K562 (cell line): ENCODE data around the gene SEC63. TPM values are rescaled to one million over a fixed set of nuclear protein-coding genes. Genes with fewer than 3 reads are reported as not detected.

ENCODE experiments used
- ATAC-seq: fragments of 200-7000 bp; cut with Tn5 transposase; 3 replicates; pipeline ENCODE4 v1.9.1; 2020; ENCODE audit warnings: moderate library complexity
- BruUV-seq: library from RNA; stranded (reverse); fragments of 400-500 nt; replicated peaks from 2 replicates; lab custom pipeline; 2021; lab: Mats Ljungman, UMichigan
- CTCF ChIA-PET: fragments of 300-600 bp; formaldehyde crosslinking; extraction: SDS; loops from one replicate; lab custom pipeline; 2021; ENCODE audit warnings: low intra/inter-chr PET ratio; lab: Yijun Ruan, JAX
- POLR2A ChIA-PET: fragments of 300-600, 350-650 bp; sonication (Branson Sonifier 250); formaldehyde crosslinking; extraction: SDS; loops from one replicate; lab custom pipeline; 2021; ENCODE audit warnings: antibody characterized with exemption, inconsistent platforms; lab: Yijun Ruan, JAX
- DNase-seq, 4 experiments: peaks; one replicate each; pipeline versions ENCODE4 v3.0.0 to v3.0.0-alpha.2; 2011 to 2018; ENCODE audit warnings: low spot score in 3 of 4, mixed read lengths in 3 of 4; ENCODE audit errors: extremely low read depth in 1 of 4
- FAIRE-seq: peaks from 2 replicates; lab custom pipeline; 2011; peaks lifted over from hg19 to GRCh38; lab: Jason Lieb, UNC
- H2AFZ ChIP-seq: 2 replicates; pipeline ENCODE4 v1.6.0; 2011; ENCODE audit warnings: low read depth, low read length, control low read depth, inconsistent platforms
- H3K27ac ChIP-seq: fragments of 200-600 bp; 3 replicates; pipeline ENCODE4 v1.8.0; 2011; ENCODE audit warnings: low read depth, mild to moderate bottlenecking, control low read depth, inconsistent platforms, low read length, moderate library complexity, mixed read lengths; ENCODE audit errors: extremely low read depth
- H3K27me3 ChIP-seq, 2 experiments: fragments of 300-600 bp in 1 of 2; 2 replicates in 1 of 2; 3 replicates in 1 of 2; pipeline versions ENCODE4 v1.6.0 to v1.8.0; 2011; ENCODE audit warnings: inconsistent platforms in 2 of 2, low read length in 2 of 2, mild to moderate bottlenecking in 1 of 2, mixed read lengths in 1 of 2, moderate library complexity in 1 of 2; ENCODE audit not compliant: control insufficient read depth in 2 of 2, insufficient read depth in 2 of 2
- H3K36me3 ChIP-seq: fragments of 300-600 bp; 3 replicates; pipeline ENCODE4 v1.8.0; 2011; ENCODE audit warnings: mild to moderate bottlenecking, low read length, inconsistent platforms; ENCODE audit not compliant: control insufficient read depth, insufficient read depth
- H3K4me1 ChIP-seq, 2 experiments: fragments of 200-600 bp in 1 of 2; replicated peaks in 1 of 2; 2 replicates in 1 of 2; 3 replicates in 1 of 2; pipeline versions ENCODE4 v1.5.1 to v1.8.0; 2011; ENCODE audit warnings: inconsistent platforms in 2 of 2, low read length in 2 of 2, mild to moderate bottlenecking in 1 of 2, mixed read lengths in 1 of 2, moderate library complexity in 1 of 2; ENCODE audit not compliant: control insufficient read depth in 2 of 2, insufficient read depth in 2 of 2
- H3K4me2 ChIP-seq: 2 replicates; pipeline ENCODE4 v1.6.1; 2011; ENCODE audit warnings: low read length, control low read depth, inconsistent platforms, mixed read lengths; ENCODE audit not compliant: insufficient read depth
- H3K4me3 ChIP-seq: fragments of 200-600 bp; sonication (generic), shearing (Covaris generic); 2 replicates; pipeline ENCODE4 v1.5.1; 2016; ENCODE audit warnings: control low read depth, inconsistent platforms
- H3K79me2 ChIP-seq: fragments of 200-600 bp; 3 replicates; pipeline ENCODE4 v1.8.0; 2011; ENCODE audit warnings: low read length, inconsistent platforms; ENCODE audit not compliant: control insufficient read depth, insufficient read depth
- H3K9ac ChIP-seq, 2 experiments: 2 replicates each; pipeline versions ENCODE4 v1.6.0 to v1.6.1; 2011; ENCODE audit warnings: low read depth in 2 of 2, low read length in 2 of 2, control low read depth in 1 of 2, inconsistent platforms in 1 of 2, mild to moderate bottlenecking in 1 of 2, mixed read lengths in 1 of 2; ENCODE audit not compliant: insufficient read depth in 1 of 2
- H3K9me1 ChIP-seq: one replicate; pipeline ENCODE4 v1.6.0; 2011; ENCODE audit warnings: inconsistent platforms, mild to moderate bottlenecking, low read length, moderate library complexity; ENCODE audit not compliant: control insufficient read depth, insufficient read depth
- H3K9me3 ChIP-seq: replicated peaks from 2 replicates; pipeline ENCODE4 v1.5.1; 2011; ENCODE audit warnings: low read depth, low read length, inconsistent platforms; ENCODE audit not compliant: control insufficient read depth, insufficient read depth
- H4K20me1 ChIP-seq: replicated peaks from 2 replicates; pipeline ENCODE4 v1.6.1; 2011; ENCODE audit warnings: low read length, inconsistent platforms, mixed read lengths; ENCODE audit not compliant: control insufficient read depth, insufficient read depth
- CEBPB ChIP-seq: fragments of 450-650 bp; IDR thresholded peaks from 2 replicates; pipeline ENCODE4 v1.6.1; 2016; ENCODE audit warnings: missing genetic modification characterization, missing compliant biosample characterization
- DACH1 ChIP-seq: fragments of 450-650 bp; IDR thresholded peaks from 2 replicates; pipeline ENCODE4 v1.6.1; 2018; ENCODE audit not compliant: partially characterized antibody
- E2F1 ChIP-seq: sonication (generic); formaldehyde crosslinking; IDR thresholded peaks from 2 replicates; pipeline ENCODE4 v1.8.1; 2023; ENCODE audit warnings: mild to moderate bottlenecking, missing genetic modification reagents, moderate library complexity
- ERF ChIP-seq: fragments of 450-650 bp; formaldehyde crosslinking; IDR thresholded peaks from 2 replicates; pipeline ENCODE4 v1.4.0; 2020; ENCODE audit warnings: mild to moderate bottlenecking, mixed read lengths
- GABPA ChIP-seq: fragments of 200-800 bp; sonication (Bioruptor generic); conservative IDR thresholded peaks from 2 replicates; pipeline ENCODE4 v1.6.1; 2016; ENCODE audit warnings: low read depth, missing genetic modification characterization, missing compliant biosample characterization
- HDAC1 ChIP-seq, 2 experiments: fragments of 450-650 bp; IDR thresholded peaks; 2 replicates each; pipeline ENCODE4 v1.6.1; 2016 to 2017; ENCODE audit warnings: inconsistent platforms in 1 of 2, mild to moderate bottlenecking in 1 of 2, moderate library complexity in 1 of 2
- IRF1 ChIP-seq: sonication (generic); formaldehyde crosslinking; IDR thresholded peaks from 2 replicates; pipeline ENCODE4 v1.8.0; 2022; ENCODE audit warnings: missing genetic modification reagents, mild to moderate bottlenecking, borderline replicate concordance
- IRF9 ChIP-seq: fragments of 450-650 bp; IDR thresholded peaks from 2 replicates; pipeline ENCODE4 v1.6.1; 2016; ENCODE audit warnings: missing biosample characterization, missing genetic modification characterization
- MAFG ChIP-seq: fragments of 450-650 bp; conservative IDR thresholded peaks from 2 replicates; pipeline ENCODE4 v1.6.1; 2016; ENCODE audit warnings: missing genetic modification characterization, missing compliant biosample characterization
- MAFK ChIP-seq: IDR thresholded peaks from 2 replicates; pipeline ENCODE4 v1.6.1; 2011; ENCODE audit warnings: low read length, improper control_type of control experiment
- NCOA6 ChIP-seq: fragments of 450-650 bp; IDR thresholded peaks from 2 replicates; pipeline ENCODE4 v1.6.1; 2017; ENCODE audit warnings: mild to moderate bottlenecking
- NFE2L1 ChIP-seq: fragments of 450-650 bp; IDR thresholded peaks from 2 replicates; pipeline ENCODE4 v1.6.1; 2016; ENCODE audit warnings: missing genetic modification characterization, low read depth, mild to moderate bottlenecking, missing compliant biosample characterization, moderate library complexity, borderline replicate concordance
- NR1H2 ChIP-seq: sonication (generic); formaldehyde crosslinking; IDR thresholded peaks from 2 replicates; pipeline ENCODE4 v1.4.0; 2020; ENCODE audit warnings: mild to moderate bottlenecking, missing genetic modification reagents
- SIN3A ChIP-seq, 2 experiments: fragments of 150-350 bp in 1 of 2; IDR thresholded peaks; 2 replicates each; pipeline ENCODE4 v1.6.1; 2011 to 2016; ENCODE audit warnings: borderline replicate concordance in 2 of 2, low read depth in 2 of 2, low read length in 2 of 2, mild to moderate bottlenecking in 2 of 2, moderate library complexity in 2 of 2; ENCODE audit not compliant: control insufficient read depth in 1 of 2
- SMARCA5 ChIP-seq: fragments of 450-650 bp; IDR thresholded peaks from 2 replicates; pipeline ENCODE4 v1.6.1; 2016
- SMARCE1 ChIP-seq: fragments of 450-650 bp; IDR thresholded peaks from 2 replicates; pipeline ENCODE4 v1.7.1; 2016; ENCODE audit warnings: mild to moderate bottlenecking
- SRF ChIP-seq, 2 experiments: fragments of 250-450, 450-650 bp in 1 of 2; sonication (Bioruptor Pico) in 1 of 2; sonication (generic) in 1 of 2; formaldehyde crosslinking; IDR thresholded peaks; 2 replicates each; pipeline versions ENCODE4 v1.5.0 to v1.5.1; 2020 to 2022; ENCODE audit warnings: mild to moderate bottlenecking in 1 of 2, missing genetic modification reagents in 1 of 2
- U2AF2 ChIP-seq: fragments of 200-400 bp; formaldehyde crosslinking; optimal IDR thresholded peaks from 2 replicates; pipeline ENCODE3; 2017; ENCODE audit warnings: low read depth, mild to moderate bottlenecking, low read length
- YBX1 ChIP-seq: fragments of 450-650 bp; IDR thresholded peaks from 2 replicates; pipeline ENCODE4 v1.7.1; 2016; ENCODE audit warnings: mild to moderate bottlenecking
- ZFP30 ChIP-seq: fragments of 250-450 bp; sonication (Bioruptor Pico); IDR thresholded peaks from 2 replicates; pipeline ENCODE4 v1.8.0; 2022; ENCODE audit warnings: moderate library complexity, mild to moderate bottlenecking, inconsistent platforms, borderline replicate concordance
- ZNF316 ChIP-seq: fragments of 450-650 bp; IDR thresholded peaks from 2 replicates; pipeline ENCODE4 v1.6.1; 2016
- WGBS: fragments of 100-300 bp; shearing (Covaris generic); methylation state at CpG from one replicate; pipeline ENCODE4 v1.1.6; 2016; ENCODE audit warnings: low coverage, mixed read lengths; ENCODE audit not compliant: insufficient coverage; ENCODE audit errors: missing lambda C conversion rate; 5-methylcytosine and 5-hydroxymethylcytosine counted together
- in situ Hi-C: fragments of 300-500 bp; cut with MboI; formaldehyde crosslinking; loops from 4 replicates; pipeline ENCODE4 v1.15.0; 2018; ENCODE audit warnings: inconsistent platforms, mixed read lengths
- intact Hi-C: fragments of 100-400 bp; cut with micrococcal nuclease; formaldehyde crosslinking; loops from 2 replicates; pipeline ENCODE4 v1.14.2; 2022
- polyA plus RNA-seq, 8 experiments: library from polyadenylated mRNA; depleted of rRNA in 4 of 8; stranded (reverse) in 5 of 8; unstranded in 3 of 8; fragments of >200 nt; fragmentation: Nextera tagmentation in 2 of 8; fragmentation: Illumina TruSeq in 1 of 8; extraction: Ambion mirVana in 2 of 8; extraction: Trizol in 1 of 8; gene quantifications; 2 replicates each; pipeline versions ENCODE4 v1.2.1 to v1.2.3, GENCODE V29; 2011 to 2014; ENCODE audit warnings: inconsistent platforms in 1 of 8, missing spikeins in 1 of 8
- total RNA-seq, 7 experiments: library from RNA; depleted of rRNA in 6 of 7; stranded (reverse); fragments of >200 nt in 6 of 7; fragmentation: Illumina TruSeq in 2 of 7; extraction: Trizol in 2 of 7; gene quantifications; 2 replicates each; pipeline versions ENCODE4 v1.2.1 to v1.2.3, GENCODE V29; 2011 to 2021; ENCODE audit warnings: low replicate concordance in 1 of 7

The SEC63 gene
- total and polyA plus RNA-seq, 9 of the 15 experiments (the other 6 are each of a cell fraction or from before 2014, with no cell fraction given): 13.8 to 74.6 (median 28.4) TPM

GRCh38 chr6:108004861-108005260, 46.9 kb upstream of the SEC63 start:
- Histone ChIP-seq H2AFZ (peak overlapping the region; percentile 55; the same call in 1 of the 2 replicates), H3K4me3 (no peak overlapping the region), H3K9me3 (peaks cover 6% of the 10 kb centered on the region), H3K27me3 (no peaks in the 10 kb centered on the region; a peak in 1 of 5 replicates), H3K36me3 (no peaks in the 10 kb centered on the region), H3K79me2 (no peaks in the 10 kb centered on the region), H3K4me1 (no peaks in the 10 kb centered on the region; a peak in 2 of 5 replicates), H3K4me2 (no peak overlapping the region), H3K27ac (no peak overlapping the region), H4K20me1 (no peaks in the 10 kb centered on the region), H3K9me1 (no peaks in the 10 kb centered on the region), H3K9ac (no peak overlapping the region)
- FAIRE-seq: no peak
- CTCF ChIA-PET: no interaction called here
- no peak for ATAC-seq
- intact Hi-C loops: no loop called here
- no peak for DNase-seq
- 24% methylated on average over 15 of the region's 15 CpGs for WGBS
- in situ Hi-C loops: no loop called here
- POLR2A ChIA-PET: interaction anchor here (2.6 kb wide), 1 partner anchor 14 kb away, joined by 9 read pairs; no protein-coding TSS in a partner anchor
- no TSS peak for BruUV-seq
- no peak for TF ChIP-seq DACH1
- TF ChIP-seq HDAC1 (IDR thresholded peaks at IDR 0.05): no peak
- TF ChIP-seq E2F1 (CRISPR knock-in tag): no peak
- TF ChIP-seq SMARCE1: no peak
- TF ChIP-seq SMARCA5: no peak
- TF ChIP-seq MAFK: no peak
- no peak for TF ChIP-seq SIN3A (IDR thresholded peaks at IDR 0.05; ENCODE audit: borderline replicate concordance in 2 of 2, control insufficient read depth in 1 of 2, low read depth in 2 of 2, low read length in 2 of 2)
- TF ChIP-seq IRF1: no peak
- TF ChIP-seq U2AF2: no peak
- no peak for TF ChIP-seq ERF (CRISPR knock-in tag)
- TF ChIP-seq GABPA (tag): no peak
- peak; percentile 66 for TF ChIP-seq ZNF316
- TF ChIP-seq SRF (CRISPR knock-in tag; IDR thresholded peaks at IDR 0.05): no peak
- TF ChIP-seq IRF9: no peak
- TF ChIP-seq ZFP30 (CRISPR knock-in tag): no peak
- TF ChIP-seq CEBPB (tag): no peak
- no peak for TF ChIP-seq NFE2L1 (tag)
- TF ChIP-seq NCOA6: no peak
- TF ChIP-seq NR1H2 (CRISPR knock-in tag): no peak
- peak; percentile 40; the same call in 1 of the 2 replicates for TF ChIP-seq MAFG (tag)
- TF ChIP-seq YBX1: no peak
